ENCODE data around the gene INO80. TPM values are rescaled to one million over a fixed set of nuclear protein-coding genes. Genes with fewer than 3 reads are reported as not detected.

INO80 gene
- total RNA-seq, 4 donors from 2014 or later = 22.3 to 44.3 (median 31.1) TPM

DNA sequence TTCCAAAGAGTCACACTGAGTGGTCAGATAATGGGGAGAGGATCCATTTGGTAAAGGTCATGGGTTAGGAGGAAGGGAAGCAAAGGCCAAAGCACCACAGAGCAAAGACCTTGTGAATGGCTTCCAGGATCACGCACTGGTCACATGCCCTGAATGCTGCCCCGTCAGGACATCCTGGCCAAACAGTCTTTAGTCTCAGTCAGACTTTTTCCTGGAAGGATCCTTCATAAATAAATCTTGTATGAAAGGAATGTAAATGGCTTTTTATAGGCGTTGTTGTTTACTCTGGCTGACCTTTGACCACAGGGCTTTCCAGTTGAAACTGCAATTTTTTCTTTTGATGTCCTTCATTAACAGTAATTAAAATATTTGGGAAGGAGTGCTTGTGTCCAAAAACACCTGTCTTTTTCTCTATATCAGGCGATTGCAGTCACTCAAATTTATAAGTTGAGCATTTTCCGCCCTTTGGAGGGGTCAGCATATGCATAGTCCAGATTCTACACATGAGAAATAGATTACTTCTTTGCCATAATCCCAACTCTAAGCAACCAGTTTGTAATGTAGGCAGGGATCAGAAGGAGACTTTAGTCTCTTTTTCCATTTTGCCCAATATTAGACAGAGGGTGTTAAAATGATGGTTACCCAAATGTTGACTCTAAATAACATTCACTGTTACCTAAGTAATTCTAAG lies 114.4 kb downstream of the INO80 start:
- no peak for DNase-seq (ENCODE audit: low spot score in 2 of 2)
- no peak overlapping the region for H3K4me3 ChIP-seq (ENCODE audit: low read depth, poor library complexity, severe bottlenecking)
- intact Hi-C loops (cut with DNase I; ENCODE audit: low total_unique reads) = no loop called here
- TF ChIP-seq CTCF (IDR thresholded peaks at IDR 0.05) (no peak), POLR2A (IDR thresholded peaks at IDR 0.05) (no peak)
- 83 to 87% methylated on average over 5 of the region's 5 CpGs for WGBS, 2 donors

DNA sequence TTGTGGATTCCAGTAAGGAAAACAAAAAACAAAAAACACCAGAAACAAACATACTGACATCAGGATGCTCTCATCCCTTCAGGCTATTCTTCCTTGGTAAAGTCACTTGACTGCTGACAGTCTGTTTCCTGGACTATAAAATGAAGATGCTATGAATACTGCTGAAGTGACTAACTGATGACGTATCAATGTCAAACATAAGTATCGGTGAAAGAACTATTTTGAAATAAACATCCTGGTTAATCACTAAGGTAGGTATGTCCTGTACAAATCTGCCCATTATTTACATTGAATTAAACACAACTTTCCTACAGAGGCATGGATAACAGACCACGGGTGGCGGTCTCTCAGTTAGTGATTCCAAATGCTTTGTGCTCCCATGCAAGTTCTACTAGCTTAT lies 116.9 kb downstream of the INO80 start:
- 92 to 97% methylated on average over 4 of the region's 4 CpGs for WGBS, 2 donors
- intact Hi-C loops (cut with DNase I; ENCODE audit: low total_unique reads) = no loop called here
- TF ChIP-seq POLR2A (IDR thresholded peaks at IDR 0.05) (no peak), CTCF (IDR thresholded peaks at IDR 0.05) (no peak)
- no peak overlapping the region for H3K4me3 ChIP-seq (ENCODE audit: low read depth, poor library complexity, severe bottlenecking)
- DNase-seq (ENCODE audit: low spot score in 2 of 2) = no peak

GRCh38 chr15:40995656-40996055 lies 120.4 kb downstream of the INO80 start:
- no peak overlapping the region for H3K4me3 ChIP-seq (ENCODE audit: low read depth, poor library complexity, severe bottlenecking)
- WGBS, 2 donors = 89 to 94% methylated on average over 3 of the region's 3 CpGs
- intact Hi-C loops (cut with DNase I; ENCODE audit: low total_unique reads) = no loop called here
- TF ChIP-seq POLR2A (IDR thresholded peaks at IDR 0.05) (no peak), CTCF (IDR thresholded peaks at IDR 0.05) (no peak)
- DNase-seq (ENCODE audit: low spot score in 2 of 2) = no peak

- no peak for TF ChIP-seq POLR2A (IDR thresholded peaks at IDR 0.05)
- TF ChIP-seq CTCF (IDR thresholded peaks at IDR 0.05) = no peak
- DNase-seq (ENCODE audit: low spot score in 2 of 2) = no peak
- 68 to 78% methylated on average over 5 of the region's 5 CpGs for WGBS, 2 donors
- intact Hi-C loops (cut with DNase I; ENCODE audit: low total_unique reads) = no loop called here
- H3K4me3 ChIP-seq (ENCODE audit: low read depth, poor library complexity, severe bottlenecking) = no peak overlapping the region
Observed at GRCh38 chr15:40992825-40993224, 123.3 kb downstream of the INO80 start.

GRCh38 chr15:40992241-40992741 lies 123.8 kb downstream of the INO80 start:
- TF ChIP-seq POLR2A (IDR thresholded peaks at IDR 0.05) (no peak), CTCF (IDR thresholded peaks at IDR 0.05) (no peak)
- no peak overlapping the region for H3K4me3 ChIP-seq (ENCODE audit: low read depth, poor library complexity, severe bottlenecking)
- intact Hi-C loops (cut with DNase I; ENCODE audit: low total_unique reads) = no loop called here
- no peak for DNase-seq (ENCODE audit: low spot score in 2 of 2)
- WGBS, 2 donors = 33 to 37% methylated on average over 1 of the region's 1 CpG

DNA sequence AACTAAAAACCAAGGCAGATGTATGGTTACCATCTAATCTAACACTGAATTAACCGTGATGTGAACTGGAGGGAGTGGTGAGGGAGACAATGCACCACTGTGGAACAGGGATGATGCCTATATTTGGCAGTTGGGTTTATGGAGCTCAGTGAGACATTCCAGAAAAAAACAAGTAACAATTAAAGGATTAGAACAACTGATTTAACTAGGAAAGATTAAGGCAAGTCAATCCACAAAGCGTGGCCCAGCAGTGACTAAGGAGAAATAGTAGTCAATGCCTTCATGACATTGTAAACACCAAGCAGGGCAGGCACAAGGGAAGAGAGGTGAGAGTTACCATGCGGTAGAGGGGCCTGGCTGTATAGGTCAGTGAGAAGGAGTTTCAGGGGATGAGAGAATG lies 124.7 kb downstream of the INO80 start:
- H3K4me3 ChIP-seq (ENCODE audit: low read depth, poor library complexity, severe bottlenecking) = no peak overlapping the region
- WGBS, 2 donors = 91% methylated on average over 3 of the region's 3 CpGs
- no peak for TF ChIP-seq POLR2A (IDR thresholded peaks at IDR 0.05)
- no peak for TF ChIP-seq CTCF (IDR thresholded peaks at IDR 0.05)
- intact Hi-C loops (cut with DNase I; ENCODE audit: low total_unique reads) = no loop called here
- DNase-seq (ENCODE audit: low spot score in 2 of 2) = no peak
